ENCODE data around the gene DUOX1. TPM values are rescaled to one million over a fixed set of nuclear protein-coding genes. Genes with fewer than 3 reads are reported as not detected.

DUOX1 gene
- total and polyA plus RNA-seq, 2 of the 13 experiments (the other 11 are each of a cell fraction or from before 2014, with no cell fraction given) = 0.03 TPM; not detected in 1

- in situ Hi-C loops (cut with HindIII; ENCODE audit: extremely low pct_ligation_motif_present, low pct_unique_long_range_greater_than_20kb) = no loop called here
- H3K36me3 ChIP-seq (replicated peaks in 1 of 2; ENCODE audit: control insufficient read depth in 1 of 2, insufficient read depth in 2 of 2, low read length in 2 of 2) = no peaks in the 10 kb centered on the region
- peak overlapping the region; percentile 8 to 47 (median 10); a peak in 3 of 6 replicates for H3K4me3 ChIP-seq (replicated peaks in 1 of 3; ENCODE audit: insufficient read depth in 1 of 3, low read depth in 2 of 3, low read length in 3 of 3)
- TF ChIP-seq, protein P1, sequence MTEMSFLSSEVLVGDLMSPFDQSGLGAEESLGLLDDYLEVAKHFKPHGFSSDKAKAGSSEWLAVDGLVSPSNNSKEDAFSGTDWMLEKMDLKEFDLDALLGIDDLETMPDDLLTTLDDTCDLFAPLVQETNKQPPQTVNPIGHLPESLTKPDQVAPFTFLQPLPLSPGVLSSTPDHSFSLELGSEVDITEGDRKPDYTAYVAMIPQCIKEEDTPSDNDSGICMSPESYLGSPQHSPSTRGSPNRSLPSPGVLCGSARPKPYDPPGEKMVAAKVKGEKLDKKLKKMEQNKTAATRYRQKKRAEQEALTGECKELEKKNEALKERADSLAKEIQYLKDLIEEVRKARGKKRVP (CRISPR knock-in tag; IDR thresholded peaks at IDR 0.05) = no peak
- no peak for TF ChIP-seq ZNF770 (CRISPR knock-in tag; IDR thresholded peaks at IDR 0.05)
- TF ChIP-seq ASH2L (IDR thresholded peaks at IDR 0.05; ENCODE audit: insufficient read length, low read depth, low read length) = no peak
- TF ChIP-seq ZNF766 (CRISPR knock-in tag; IDR thresholded peaks at IDR 0.05; ENCODE audit: borderline replicate concordance) = 0 out of 2 replicates have a peak, but pooled peaks have one; percentile 41
- no peak for TF ChIP-seq ZNF777 (CRISPR knock-in tag; IDR thresholded peaks at IDR 0.05)
- no peak for TF ChIP-seq SMAD3 (CRISPR knock-in tag; IDR thresholded peaks at IDR 0.05)
- no peak for TF ChIP-seq YY1 (IDR thresholded peaks at IDR 0.05; ENCODE audit: insufficient read depth, insufficient replicate concordance, low read depth, low read length)
- no peak for TF ChIP-seq MAF1 (CRISPR knock-in tag; IDR thresholded peaks at IDR 0.05; ENCODE audit: borderline replicate concordance)
- TF ChIP-seq SMAD9 (CRISPR knock-in tag; IDR thresholded peaks at IDR 0.05) = no peak
- TF ChIP-seq ZNF232 (CRISPR knock-in tag; IDR thresholded peaks at IDR 0.05; ENCODE audit: borderline replicate concordance) = no peak
- no peak for TF ChIP-seq KDM5A (IDR thresholded peaks at IDR 0.05; ENCODE audit: borderline replicate concordance, low read length)
- TF ChIP-seq NFKB2 (CRISPR knock-in tag; IDR thresholded peaks at IDR 0.05; ENCODE audit: borderline replicate concordance) = 0 out of 2 replicates have a peak, but pooled peaks have one; percentile 53
- no peak for TF ChIP-seq KLF15 (CRISPR knock-in tag; IDR thresholded peaks at IDR 0.05; ENCODE audit: borderline replicate concordance)
- no peak for TF ChIP-seq FOXJ3 (CRISPR knock-in tag; IDR thresholded peaks at IDR 0.05; ENCODE audit: borderline replicate concordance)
- TF ChIP-seq KDM5B (CRISPR knock-in tag; IDR thresholded peaks at IDR 0.05; ENCODE audit: borderline replicate concordance) = 0 out of 2 replicates have a peak, but pooled peaks have one; percentile 34
- TF ChIP-seq, protein P2, sequence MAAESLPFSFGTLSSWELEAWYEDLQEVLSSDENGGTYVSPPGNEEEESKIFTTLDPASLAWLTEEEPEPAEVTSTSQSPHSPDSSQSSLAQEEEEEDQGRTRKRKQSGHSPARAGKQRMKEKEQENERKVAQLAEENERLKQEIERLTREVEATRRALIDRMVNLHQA (CRISPR knock-in tag; IDR thresholded peaks at IDR 0.05) = no peak
- no peak for TF ChIP-seq HNF4A (CRISPR knock-in tag; IDR thresholded peaks at IDR 0.05)
- H3K27ac ChIP-seq (ENCODE audit: extremely low read length, insufficient read depth, low read length) = no peak overlapping the region
- no peaks in the 10 kb centered on the region for H3K9me3 ChIP-seq (ENCODE audit: low read length)
- intact Hi-C loops (cut with micrococcal nuclease; ENCODE audit: unreplicated experiment) = loop anchor here (1.0 to 2.0 kb wide), 2 partner anchors 81 to 149 kb away; no protein-coding TSS in a partner anchor
- 62% methylated on average over 32 of the region's 33 CpGs for WGBS (ENCODE audit: low lambda C conversion rate)
- H3K79me2 ChIP-seq (ENCODE audit: insufficient read depth, low read length) = no peaks in the 10 kb centered on the region
- H3K27me3 ChIP-seq (ENCODE audit: control insufficient read depth in 1 of 2, insufficient read depth in 2 of 2, low read length in 2 of 2) = peaks cover 10 to 42% of the 10 kb centered on the region in 2 experiments
- CTCF ChIA-PET (ENCODE audit: low intra/inter-chr PET ratio, low total read pairs) = interaction anchor here (0.7 to 1.9 kb wide), 7 partner anchors 9 to 81 kb away, joined by 3 to 5 read pairs (median 3); no protein-coding TSS in a partner anchor
- POLR2A ChIA-PET = interaction anchor here (0.8 to 1.3 kb wide), 4 partner anchors 16 to 138 kb away, joined by 3 to 5 read pairs (median 4); no protein-coding TSS in a partner anchor
- FAIRE-seq (no peak), ATAC-seq (peak; percentile 62), DNase-seq (ENCODE audit: low spot score) (no peak)
- H3K9ac ChIP-seq (ENCODE audit: insufficient read depth, low read depth, low read length) = no peak overlapping the region
- peaks cover 25% of the 10 kb centered on the region for H3K4me1 ChIP-seq (ENCODE audit: insufficient read depth, low read length)
- no peaks in the 10 kb centered on the region for H4K20me1 ChIP-seq (ENCODE audit: insufficient read depth, low read length)
- peak overlapping the region; percentile 67 for H3K4me2 ChIP-seq (ENCODE audit: low read depth, low read length)
- no peak overlapping the region for H2AFZ ChIP-seq (ENCODE audit: low read length)
- BruUV-seq (replicated peaks) = no TSS peak
Measured at GRCh38 chr15:45117308-45118130, 12.3 kb upstream of the DUOX1 start.
